ENCODE measurements around the gene CS.
"Not testable (repeated sequence)": the region's sequence is repeated elsewhere in the genome, so short reads cannot be mapped to it uniquely, and the experiment has no call there.

Gene CS

DNA sequence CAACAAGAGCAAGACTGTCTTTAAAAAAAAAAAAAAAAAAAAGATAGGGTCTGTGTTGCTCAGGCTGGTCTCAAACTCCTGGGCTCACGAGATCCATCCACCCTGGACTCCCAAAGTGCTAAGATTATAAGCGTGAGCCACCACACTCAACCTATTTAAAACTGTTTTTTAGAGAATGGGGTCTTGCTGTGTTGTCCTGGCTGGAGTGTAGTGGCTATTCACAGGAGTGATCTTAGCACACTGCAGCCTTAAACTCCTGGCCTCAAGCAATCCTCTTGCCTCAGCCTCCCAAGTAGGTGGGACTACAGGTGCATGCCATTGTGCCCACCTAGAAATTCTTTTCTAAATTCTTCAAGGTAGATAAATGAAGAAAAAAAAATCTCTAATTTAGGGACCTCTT, 25.8 kb downstream of the CS start:
- DNase-seq: no peak

DNA sequence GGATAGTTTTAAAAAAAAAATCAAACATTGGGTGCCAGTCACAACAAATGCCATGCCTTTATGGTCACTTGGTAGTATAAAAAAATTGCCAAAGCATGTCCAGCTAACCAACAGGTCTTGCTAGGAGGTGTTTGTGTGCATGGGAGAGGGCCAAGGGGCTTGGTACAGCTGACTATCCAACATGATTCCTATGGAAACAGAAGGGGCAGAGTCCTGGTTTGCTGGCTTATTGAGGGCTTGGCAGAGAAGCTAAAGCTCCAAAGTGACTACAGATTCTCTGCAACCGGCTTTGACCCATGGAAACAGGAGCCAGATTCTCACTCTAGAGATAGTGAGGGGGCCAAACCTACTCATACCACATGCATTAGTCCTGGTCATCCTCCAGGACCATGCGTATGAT, 27.7 kb downstream of the CS start:
- not testable (repeated sequence) for DNase-seq

DNA sequence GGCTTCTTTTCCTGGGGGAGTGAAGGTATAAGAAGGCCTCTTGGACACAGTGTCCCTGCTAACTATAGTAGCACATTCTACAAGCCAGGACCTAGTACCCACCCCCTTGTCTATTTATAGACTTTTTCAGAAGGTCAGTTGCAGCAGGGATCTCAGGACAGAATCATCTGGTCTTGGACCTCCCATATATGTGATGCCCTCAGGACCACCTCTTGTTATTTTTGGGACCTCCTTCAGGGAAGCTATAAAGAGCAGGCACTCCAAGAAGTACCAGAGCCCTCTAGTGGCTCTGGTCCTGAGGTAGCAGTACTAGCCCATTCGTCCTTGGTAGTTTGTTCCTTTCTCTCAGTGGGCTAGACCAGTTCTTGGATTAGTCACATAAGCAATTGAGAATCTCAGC, 29.1 kb downstream of the CS start:
- peak; percentile 47 for DNase-seq

DNA sequence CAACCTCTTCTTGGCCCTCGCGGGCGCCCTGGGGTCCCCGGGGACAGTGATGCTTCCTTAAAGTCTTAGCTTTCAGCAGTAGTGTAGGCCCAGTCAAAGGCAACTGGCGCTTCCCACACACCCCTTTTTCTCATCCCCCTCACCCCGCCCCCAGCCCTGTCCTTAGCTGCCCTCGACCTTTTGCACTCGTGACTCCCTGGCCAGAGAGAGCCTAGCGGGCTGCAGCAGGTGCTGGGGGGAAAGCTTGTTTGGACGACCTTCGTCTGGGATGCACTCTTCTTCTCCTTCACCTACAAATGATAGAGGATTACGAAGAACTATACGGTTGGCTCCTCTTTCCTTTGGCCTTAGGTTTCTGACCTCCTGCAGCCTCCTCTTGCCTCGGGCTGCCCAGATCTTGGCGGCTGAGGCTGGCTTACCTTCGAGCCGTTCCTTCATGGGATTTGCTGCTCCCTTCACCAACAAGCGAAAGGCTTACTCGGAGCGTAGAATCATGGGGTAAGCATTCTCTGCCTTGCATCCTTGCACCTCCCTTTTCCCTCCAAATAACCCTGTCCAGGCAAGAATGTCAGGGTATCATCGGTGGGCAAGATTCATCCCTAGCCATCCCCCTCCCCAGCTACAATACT, 32.6 kb downstream of the CS start:
- no peak for DNase-seq

DNA sequence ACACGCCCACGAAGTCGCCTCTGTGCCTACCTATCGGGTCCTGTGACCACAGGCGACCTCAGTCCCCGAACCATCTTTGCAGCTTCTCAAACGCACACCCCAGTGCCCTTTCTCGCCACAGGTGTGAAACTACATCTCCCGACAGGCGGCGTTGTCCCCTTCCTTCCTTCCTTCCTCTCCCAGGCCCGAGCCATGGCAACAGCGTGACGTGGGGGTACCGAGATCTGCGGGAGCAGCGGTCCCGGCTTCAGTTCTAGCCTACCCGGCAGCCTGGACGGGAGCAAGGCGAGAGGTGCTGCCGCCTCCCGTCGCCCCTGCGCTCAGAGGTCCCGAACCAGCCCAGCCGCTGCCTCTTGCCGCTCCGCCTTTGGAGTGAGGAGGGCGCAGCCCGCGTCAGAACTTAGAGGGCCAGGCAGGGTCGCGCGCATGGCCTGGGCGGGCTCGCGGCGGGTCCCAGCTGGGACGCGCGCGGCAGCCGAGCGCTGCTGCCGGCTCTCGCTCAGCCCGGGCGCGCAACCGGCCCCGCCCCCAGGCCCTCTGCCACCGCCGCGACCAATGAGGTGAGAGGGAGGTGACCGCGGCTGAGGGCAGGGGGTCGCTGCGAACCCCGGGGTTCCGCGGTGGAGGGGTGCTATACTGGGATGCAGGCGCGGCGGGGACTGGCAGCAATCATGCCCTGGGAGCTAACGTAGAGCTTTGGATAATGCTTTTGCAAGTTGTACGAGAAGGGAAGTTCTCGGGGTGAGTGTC, 33.3 kb downstream of the CS start, which contains the start of gene COQ10A:
Gene COQ10A, plus strand, starts transcription at position 250 of the 750 bp plus-strand sequence. Its CDS starts 177 bp downstream, at position 427.
- DNase-seq: peak; percentile 92

DNA sequence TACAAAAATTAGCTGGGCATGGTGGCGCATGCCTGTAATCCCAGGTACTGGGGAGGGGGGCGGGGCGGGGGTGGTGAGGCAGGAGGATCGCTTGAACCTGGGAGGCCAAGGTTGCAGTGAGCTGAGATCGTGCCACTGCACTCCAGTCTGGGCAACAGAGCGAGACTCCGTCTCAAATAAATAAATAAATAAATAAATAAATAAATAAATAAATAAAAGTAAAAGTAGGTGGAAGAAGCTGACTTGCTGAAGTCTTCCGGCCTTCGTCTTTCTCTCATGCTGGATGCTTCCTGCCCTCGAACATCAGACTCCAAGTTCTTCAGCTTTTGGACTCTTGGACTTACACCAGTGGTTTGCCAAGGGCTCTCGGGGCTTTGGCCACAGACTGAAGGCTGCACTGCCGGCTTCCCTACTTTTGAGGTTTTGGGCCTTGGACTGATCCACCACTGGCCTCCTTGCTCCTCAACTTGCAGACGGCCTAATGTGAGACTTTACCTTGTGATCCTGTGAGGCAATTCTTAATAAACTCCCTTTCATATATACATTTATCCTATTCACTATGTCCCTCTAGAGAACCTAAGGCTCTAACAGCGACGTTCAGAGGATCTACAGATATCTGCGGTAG, 34.0 kb downstream of the CS start:
- DNase-seq: not testable (repeated sequence)

DNA sequence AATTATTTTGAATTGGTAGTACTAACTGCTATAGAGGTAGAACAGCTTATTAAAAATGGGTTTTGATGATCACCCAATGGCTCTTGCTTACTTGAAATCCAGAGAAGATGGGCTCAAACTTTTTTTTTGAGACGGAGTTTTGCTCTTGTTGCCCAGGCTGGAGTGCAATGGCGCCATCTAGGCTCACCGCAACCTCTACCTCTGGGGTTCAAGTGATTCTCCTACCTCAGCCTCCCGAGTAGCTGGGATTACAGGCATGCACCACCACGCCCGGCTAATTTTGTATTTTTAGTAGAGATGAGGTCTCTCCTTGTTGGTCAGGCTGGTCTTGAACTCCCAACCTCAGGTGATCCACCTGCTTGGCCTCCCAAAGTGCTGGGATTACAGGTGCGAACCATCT, 37.2 kb downstream of the CS start:
- peak; percentile 37 for DNase-seq

DNA sequence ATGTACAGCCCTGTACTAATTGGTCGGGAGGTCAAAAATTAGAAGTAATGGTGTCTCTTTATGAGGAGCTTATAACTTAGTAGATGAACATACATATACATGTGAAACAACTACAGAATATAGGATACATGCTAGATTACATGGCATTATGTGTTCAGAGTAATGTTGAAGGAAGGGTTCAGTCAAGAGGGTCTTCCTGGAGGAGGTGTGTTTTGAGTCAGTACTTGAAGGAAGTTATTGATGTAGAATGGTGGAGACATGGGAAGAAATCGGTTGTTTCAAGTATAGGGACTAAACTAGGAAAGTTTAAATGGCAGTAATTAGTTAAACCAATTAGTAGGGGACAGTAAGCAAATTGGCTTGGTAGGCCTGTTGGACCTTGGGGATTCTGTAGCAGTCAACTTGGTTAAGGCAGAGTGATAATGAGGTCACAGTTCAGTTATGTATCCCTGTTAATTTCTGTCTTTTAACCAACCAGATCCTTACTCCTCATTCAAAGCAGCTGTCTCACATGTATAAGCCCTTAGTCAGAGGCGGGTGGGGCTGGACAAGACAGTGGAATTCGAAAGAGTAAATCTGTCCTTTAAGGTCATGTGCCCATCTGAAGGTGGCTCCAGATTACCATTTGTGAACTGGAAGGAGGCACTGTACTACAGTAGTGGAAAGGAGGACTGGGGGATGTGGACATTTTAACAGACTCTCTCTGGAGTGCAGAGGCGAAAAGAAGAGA, 38.5 kb downstream of the CS start:
- DNase-seq: peak; percentile 49

DNA sequence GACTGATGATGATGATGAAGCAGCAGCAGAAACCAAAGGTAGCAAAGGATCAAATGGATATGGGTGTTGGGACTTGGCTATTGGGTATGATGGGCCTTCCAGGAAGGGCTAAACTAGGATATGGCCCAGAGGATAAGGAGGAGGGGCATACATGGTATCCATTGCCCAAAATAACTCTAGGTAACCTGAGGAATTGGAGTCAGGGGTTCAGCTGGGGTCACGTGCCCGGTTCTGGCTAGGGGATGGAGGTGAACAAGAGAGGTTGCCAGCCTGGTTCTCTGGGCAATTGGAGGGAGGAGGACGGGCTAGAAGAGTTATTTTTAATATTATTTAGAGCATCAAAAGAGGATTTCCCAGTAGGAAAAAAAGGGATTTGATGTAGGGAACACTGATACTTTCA, 39.2 kb downstream of the CS start:
- DNase-seq: no peak

DNA sequence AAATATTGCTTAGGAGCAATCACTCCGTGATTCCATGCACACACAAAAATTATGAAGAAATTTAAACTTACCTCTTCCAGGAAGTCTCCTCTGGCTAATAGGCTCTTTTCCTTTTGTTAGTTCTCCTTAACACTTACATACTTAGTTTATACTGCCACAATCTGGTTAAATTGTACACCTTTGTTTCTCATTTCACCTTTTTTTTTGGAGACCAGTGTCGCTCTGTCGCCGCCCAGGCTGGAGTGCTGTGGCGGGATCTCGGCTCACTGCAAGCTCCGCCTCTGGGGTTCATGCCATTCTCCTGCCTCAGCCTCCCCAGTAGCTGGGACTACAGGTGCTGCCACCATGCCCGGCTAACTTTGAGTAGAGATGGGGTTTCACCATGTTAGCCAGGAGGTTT, 39.8 kb downstream of the CS start:
- DNase-seq: no peak

DNA sequence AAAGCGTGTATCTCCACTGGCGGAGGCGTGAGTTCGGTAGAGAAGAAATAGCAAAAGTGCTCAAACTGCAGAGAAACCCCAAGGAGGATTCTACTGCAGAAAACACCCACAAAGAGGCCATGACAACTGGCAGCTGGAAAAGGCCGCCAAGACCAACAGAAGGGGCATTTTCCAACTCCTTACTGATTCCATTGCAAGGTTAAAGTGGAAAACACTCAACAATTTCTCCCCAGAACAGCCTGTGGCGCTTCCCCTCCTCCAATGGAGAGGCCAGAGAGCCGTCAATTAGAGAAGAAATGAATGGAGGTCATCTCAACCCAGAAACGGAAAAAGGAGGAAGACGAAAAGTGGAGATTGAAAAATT, 41.3 kb downstream of the CS start:
- DNase-seq: no peak

DNA sequence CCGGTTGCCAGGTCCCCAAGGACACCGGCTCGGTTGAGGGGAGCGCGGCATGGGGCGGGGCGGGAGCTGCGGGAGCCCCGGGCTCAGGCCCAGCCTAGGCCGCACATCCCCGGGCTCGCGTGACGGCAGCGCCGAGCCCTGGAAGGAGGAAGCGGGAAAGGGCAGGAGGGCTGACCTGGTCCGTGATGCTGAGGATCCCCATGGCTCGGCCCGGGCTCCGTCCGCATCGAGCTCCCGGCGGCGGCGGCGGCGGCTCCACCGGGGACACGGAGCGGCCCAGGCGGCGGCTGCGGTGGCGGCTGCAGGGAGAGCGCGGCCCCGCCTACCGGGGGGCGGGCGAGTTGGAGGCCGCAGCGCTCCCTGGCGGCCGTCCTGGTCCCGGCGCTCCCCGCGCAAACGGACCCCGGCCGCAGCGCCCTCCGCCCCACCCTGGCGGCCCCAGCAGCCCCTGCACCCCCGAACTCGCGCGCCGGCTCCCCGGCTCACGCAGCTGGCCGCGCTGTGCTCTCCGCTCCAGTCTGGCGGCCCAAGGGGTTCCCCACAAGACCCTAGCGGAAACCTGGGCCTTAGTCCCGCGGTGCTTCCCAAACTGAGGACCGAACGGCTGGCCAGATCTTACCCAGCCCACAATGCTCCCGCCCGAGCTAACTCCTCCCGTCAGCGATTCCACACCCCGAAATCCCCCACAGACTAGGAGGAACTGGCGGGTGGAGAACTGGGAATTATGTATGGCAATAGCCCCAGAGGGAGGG, 41.9 kb downstream of the CS start, which contains the start of gene ANKRD52:
Gene ANKRD52, minus strand, starts transcription at position 317 of the 752 bp plus-strand sequence. Its CDS starts 115 bp downstream, at position 202.
- DNase-seq: peak; percentile 75

DNA sequence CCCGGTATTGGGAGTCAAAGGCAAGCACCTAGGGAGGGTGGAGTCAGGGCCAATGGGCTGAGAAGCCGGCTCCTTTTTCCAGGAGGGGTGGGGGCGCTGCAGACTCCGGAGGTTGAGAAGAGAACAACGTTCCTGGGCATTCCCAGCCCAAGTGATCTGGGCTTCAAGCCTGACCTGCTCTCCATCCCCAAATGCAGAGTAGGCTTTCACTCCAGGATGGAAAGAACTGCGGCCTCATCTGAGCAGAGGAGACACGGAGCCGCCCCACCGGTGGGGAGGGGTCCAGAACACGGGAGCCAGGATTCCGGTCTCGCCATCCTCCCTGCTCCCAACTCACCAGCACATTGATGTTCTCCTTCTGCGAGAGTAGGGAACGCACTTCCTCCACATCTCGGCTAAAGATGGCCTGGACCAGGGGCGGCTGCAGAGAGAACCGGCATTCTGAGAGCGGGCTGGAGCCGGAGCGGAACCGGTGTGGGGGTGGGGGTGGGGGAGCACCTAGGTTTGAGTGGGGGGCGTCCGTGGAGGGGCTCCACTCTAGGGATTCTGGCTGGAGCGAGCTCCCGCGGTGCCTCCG, 42.6 kb downstream of the CS start:
- no peak for DNase-seq

DNA sequence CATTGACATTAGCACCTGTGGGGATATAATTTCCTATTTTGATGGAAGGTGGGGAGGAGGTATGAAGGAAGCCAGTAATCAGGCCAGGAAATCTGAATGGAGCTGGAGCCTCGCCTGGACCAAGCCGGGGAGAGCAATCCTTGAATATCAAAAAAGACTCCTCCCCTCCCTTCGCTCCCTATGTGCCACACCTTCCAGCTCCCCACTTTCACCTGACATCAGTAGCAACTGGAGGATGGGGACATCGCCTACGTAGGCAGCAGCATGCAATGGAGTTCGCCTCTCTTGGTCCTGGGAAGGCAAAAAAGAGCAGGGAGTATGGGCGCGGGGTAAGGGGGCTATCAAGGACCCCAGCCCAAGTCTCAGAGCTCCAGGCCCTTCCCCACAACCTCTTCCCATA, 43.1 kb downstream of the CS start:
- no peak for DNase-seq

DNA sequence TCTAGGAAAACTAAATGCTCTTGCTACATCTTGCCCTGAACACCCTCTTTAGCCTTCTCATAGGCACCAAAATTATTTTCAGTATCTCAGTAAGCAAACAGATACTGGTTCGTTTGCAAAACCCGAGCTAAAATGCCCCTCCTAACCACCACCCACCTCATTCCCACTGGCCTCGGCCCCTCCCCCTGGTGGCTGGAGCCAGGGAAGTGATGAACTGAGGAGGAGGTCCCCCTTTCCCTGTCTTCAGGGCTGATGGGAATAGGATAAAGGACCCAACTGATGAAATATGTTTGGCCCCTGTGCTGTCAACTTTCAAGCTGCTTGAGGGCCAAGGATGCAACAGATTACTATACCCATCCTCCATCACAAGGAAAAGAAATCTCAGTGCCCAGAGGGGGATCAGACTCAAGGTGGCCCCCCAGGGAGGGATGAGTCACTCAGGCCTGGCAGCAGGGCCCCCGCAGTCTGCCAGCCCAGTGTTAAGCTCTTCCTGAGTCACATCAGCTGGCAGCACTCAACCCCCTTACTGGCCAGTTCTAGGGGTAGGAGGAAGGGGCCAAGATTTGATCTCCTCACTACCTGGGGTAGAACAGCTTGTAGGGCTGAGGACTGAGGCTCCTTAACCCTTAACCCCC, 43.7 kb downstream of the CS start:
- DNase-seq: no peak

DNA sequence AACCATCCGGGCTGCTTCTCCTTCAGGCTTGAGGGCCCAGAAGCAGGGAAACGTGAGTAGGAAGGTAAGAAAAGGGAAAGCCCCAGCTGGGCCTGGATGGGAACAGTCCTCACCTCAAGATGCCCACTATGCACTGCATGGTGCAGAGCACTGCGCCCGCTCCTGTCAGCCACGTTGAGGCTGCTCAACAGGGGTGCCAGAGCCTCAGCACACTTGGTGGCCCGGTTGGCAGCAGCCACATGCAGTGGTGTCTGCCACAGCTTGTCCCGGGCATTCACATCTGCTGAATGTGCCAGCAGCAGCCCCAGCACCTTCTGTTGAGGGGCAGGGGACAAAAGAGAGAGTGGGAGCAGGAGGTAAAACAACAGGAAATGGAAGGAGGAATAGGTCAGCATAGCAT, 44.5 kb downstream of the CS start:
- no peak for DNase-seq

DNA sequence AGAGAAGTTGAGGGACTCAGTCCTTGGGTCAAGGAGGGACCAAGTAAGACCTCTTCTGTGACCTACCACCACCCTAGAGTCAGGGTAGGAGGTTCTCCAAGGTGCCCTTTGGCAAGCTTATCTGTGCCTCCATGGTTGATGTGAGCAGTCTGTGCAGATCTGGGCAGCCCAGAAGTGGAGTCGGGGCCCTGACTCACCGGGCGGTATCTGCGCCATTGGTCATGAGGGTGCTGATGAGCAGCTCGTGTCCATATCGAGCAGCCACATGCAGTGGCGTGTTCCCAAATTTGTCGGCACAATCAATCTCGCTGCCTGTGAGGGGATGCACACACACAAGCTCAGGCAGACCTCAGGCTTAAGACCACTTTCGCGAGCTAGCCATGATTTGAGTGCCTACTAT, 47.0 kb downstream of the CS start:
- peak; percentile 34 for DNase-seq

DNA sequence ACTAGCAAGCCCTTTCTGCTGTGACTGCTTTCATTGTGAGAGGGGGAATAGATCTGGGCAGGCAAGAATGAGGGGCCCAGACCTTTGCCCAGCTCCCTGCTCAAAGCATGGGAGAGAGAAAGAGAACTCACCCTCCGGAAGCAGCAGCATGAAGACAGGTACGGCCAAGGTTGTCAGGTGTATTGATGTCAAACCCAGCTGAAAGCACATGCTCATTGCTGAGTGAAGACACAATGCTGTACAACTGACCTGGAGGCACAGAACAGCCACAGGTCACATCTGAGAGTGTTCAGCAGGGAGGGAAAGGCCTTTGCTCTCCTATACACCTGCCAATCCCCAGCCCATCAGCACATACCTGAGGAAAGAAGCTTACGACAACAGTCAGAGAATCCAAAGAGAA, 47.5 kb downstream of the CS start:
- DNase-seq: no peak

DNA sequence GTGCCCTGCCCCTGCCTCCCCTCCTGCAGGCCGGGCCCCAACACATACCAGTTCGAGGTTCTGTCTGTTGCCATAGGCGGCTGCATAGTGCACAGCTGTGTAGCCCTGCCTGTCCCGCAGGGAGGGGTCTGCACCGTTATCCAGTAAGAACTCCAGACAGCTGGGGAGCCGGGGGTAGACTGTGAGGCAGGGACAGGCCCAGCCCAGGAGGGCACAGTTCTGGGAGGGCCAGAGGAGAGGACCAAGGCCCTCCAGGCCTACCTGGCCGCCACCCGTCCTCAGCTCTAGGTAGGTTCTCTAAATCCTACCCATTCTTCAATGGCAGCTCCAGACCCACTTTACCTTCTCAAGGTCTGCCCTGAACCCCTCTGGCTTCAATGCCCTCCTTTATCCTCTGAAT, 51.4 kb downstream of the CS start:
- no peak for DNase-seq

DNA sequence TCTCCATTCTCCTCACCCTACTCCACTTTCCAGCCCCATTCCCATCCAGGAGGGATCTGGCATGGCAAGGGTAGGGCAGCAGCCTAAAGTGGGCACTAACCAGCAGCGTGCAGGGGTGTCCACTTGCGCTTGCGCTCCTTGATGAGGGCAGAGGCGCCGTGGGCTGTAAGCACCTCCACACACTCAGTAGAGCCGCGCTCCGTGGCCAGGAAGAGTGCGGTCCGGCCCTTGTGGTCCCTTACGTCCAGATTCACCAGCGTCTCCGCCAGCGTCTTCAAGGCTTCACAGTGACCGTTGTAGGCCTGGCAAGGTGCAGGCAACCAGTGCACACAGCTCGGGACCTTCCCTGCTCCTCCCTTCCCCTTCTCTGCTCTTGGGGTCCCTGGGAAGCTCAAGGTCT, 52.2 kb downstream of the CS start:
- no peak for DNase-seq

DNA sequence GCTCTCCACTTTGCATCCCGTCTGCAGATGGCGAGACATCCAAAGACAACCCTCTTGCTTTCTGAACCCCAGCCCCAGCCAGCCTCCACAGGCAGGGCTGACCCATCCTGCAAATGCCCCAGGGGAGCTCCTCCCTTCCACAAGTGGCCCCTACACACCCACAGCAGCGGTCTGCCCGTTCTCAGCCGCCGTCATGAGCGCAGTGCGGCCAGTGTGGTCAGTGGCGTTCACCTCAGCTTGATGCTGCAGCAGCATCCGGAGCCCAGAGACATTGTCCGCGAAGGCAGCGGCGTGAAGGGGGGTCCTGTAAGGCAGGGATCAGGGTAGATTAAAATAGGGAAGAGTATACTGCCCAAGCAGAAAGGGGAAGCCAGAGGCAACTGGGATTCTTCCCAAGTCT, 55.6 kb downstream of the CS start:
- no peak for DNase-seq

DNA sequence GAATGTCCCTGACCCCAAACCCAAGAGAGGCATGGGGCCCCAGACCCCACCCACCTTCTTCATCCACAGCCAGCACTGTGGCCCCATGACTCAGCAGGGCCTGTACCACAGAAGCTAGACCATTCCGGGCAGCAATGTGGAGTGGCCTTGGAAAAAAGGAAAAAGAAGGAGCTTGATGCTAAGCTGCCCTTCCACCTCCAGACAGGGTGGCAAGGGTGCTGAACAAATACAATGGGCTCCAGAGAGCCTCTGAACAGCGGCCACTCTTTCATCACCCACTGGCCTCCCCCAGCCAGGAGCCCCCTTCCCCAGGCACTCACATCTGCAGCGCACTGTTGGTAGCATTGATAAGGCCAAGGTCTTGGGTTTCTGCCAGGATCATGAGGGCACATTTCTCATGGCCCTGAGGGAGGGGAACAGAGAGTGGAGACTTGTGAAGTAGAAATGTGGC, 56.4 kb downstream of the CS start:
- DNase-seq: peak; percentile 98

Measured in hematopoietic multipotent progenitor cell treated with erythropoietin and hydrocortisone succinate and interleukin-3 and kit ligand, for 8 days (in vitro differentiated cells).